ENCODE results near the gene NFASC.

Gene NFASC

DNA sequence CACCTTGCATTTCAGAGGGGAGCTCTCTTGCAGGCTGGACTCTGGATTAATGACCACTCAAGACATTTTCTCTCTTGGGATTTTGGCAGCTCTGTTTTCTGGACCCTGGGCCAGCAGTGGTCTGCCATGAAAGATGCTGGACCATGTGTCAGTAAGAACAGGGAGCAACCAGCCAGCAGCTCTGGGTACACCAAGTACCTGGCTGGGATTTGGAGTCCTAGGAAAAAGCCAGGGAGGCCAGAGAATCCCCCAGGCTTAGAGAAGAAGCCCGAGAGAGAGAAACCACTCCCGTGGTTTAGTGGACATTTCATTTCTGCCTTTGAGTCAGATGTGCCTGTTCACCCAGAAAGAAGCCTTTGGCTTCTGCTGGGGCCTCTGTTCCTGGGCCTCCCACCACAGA lies 2.5 kb downstream of the NFASC start:
- TF ChIP-seq, protein P1, sequence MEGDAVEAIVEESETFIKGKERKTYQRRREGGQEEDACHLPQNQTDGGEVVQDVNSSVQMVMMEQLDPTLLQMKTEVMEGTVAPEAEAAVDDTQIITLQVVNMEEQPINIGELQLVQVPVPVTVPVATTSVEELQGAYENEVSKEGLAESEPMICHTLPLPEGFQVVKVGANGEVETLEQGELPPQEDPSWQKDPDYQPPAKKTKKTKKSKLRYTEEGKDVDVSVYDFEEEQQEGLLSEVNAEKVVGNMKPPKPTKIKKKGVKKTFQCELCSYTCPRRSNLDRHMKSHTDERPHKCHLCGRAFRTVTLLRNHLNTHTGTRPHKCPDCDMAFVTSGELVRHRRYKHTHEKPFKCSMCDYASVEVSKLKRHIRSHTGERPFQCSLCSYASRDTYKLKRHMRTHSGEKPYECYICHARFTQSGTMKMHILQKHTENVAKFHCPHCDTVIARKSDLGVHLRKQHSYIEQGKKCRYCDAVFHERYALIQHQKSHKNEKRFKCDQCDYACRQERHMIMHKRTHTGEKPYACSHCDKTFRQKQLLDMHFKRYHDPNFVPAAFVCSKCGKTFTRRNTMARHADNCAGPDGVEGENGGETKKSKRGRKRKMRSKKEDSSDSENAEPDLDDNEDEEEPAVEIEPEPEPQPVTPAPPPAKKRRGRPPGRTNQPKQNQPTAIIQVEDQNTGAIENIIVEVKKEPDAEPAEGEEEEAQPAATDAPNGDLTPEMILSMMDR (IDR thresholded peaks at IDR 0.05; ENCODE audit: control insufficient read depth, extremely low read depth, insufficient read depth): no peak
- no peak for DNase-seq (ENCODE audit: low read depth)

GRCh38 chr1:204873714-204874113 lies 3.1 kb downstream of the NFASC start:
- TF ChIP-seq, protein P1 (IDR thresholded peaks at IDR 0.05; ENCODE audit: control insufficient read depth, extremely low read depth, insufficient read depth): no peak
- no peak for DNase-seq (ENCODE audit: low read depth)

More for the DNA sequence above, 2.5 kb downstream of the NFASC start:
- H3K4me3 ChIP-seq (ENCODE audit: low read depth, low read length): no peak overlapping the region

DNA sequence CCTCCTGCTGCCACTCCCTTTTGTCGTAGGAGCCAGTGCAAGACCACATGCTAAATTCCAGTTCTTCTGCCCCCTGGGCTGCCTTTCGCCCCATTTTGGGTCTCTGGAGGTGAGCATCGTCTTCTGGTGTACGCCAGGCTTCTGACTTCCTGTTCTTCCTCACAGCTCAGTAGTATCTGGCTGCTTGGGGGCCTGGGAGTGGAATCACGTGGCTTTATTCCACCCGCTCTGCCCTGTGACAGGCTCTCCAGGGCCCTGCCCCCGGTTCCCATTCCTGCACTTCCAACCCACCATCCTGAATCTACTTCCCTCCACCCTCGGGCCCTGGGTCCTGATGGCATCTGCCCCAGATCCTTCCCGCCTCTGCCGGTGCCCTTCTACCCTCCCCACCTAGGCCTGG lies 3.6 kb downstream of the NFASC start:
- H3K4me3 ChIP-seq (ENCODE audit: low read depth, low read length): no peak overlapping the region
- no peak for DNase-seq (ENCODE audit: low read depth)
- TF ChIP-seq, protein P1 (IDR thresholded peaks at IDR 0.05; ENCODE audit: control insufficient read depth, extremely low read depth, insufficient read depth): no peak

More at GRCh38 chr1:204873714-204874113, 3.1 kb downstream of the NFASC start:
- H3K4me3 ChIP-seq (ENCODE audit: low read depth, low read length): no peak overlapping the region

DNA sequence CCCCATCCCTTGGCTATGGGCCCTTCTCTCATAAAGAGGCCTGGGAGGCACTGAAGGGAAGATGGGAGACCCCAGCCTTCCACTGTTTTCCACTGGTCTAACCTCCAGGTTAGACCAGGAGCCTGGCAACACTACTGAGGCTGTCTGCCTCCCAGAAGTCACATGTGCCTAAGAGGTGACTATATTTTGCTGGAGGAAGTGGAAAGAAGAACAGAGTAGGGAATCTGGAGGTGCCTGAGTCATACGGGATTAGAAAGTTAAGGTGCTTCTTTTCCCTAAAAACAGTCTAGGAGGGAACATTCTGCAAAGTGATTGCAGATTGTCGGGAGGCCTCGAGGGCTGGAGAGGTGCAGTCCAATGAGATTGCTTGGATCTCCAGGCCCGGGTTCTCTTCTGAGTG lies 4.6 kb downstream of the NFASC start:
- DNase-seq (ENCODE audit: low read depth): no peak
- TF ChIP-seq, protein P1 (IDR thresholded peaks at IDR 0.05; ENCODE audit: control insufficient read depth, extremely low read depth, insufficient read depth): no peak
- H3K4me3 ChIP-seq (ENCODE audit: low read depth, low read length): no peak overlapping the region

DNA sequence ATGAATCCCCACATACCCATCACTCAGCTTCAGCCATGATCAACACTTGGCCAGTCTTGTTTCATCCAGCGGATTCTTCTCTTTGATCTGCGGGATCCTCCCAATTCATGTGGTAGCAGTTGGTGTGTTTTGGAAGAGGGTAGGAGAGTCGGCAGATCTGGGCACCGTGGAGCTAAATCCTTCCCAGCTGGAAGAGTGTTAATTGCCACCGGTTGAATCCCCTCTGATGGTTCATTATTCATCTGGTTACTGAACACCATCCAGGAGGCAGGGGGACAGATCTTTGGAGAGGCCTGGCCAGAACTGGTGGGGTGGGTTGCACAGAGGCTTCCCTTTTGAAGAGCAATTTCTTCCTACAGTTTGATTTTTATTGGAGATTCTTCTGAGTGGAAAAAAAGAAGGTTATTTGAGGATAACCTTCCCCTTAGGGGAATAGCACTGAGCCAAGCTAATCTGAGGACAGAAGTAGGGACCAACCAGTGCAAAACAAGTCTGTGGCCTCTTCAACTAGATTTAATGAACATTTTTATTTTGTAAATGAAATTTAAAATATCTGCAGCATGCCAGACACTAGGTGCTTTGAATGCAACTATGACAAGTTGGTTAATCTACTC lies 8.1 kb downstream of the NFASC start:
- H3K4me3 ChIP-seq (ENCODE audit: low read depth, low read length): no peak overlapping the region
- DNase-seq (ENCODE audit: low read depth): no peak
- TF ChIP-seq, protein P1 (IDR thresholded peaks at IDR 0.05; ENCODE audit: control insufficient read depth, extremely low read depth, insufficient read depth): no peak

DNA sequence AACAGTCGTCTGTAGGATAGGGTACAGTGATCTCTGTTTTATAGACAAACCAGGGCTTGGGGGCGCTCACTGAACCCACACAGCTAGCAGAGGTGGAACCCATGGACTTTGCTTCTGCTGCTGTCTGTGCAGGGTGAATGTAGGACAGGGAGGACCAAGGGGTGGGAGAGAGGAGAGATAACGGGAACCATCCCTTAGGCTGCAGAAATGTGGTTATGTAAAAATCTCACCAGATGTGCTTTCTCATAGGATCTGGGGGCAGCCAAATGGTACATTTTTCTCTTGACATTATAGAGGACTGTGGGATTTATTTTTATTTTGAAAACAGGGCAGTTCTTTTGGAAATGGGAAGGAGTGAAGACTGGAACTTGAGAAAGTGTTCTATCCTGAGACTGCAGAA lies 8.7 kb downstream of the NFASC start:
- H3K4me3 ChIP-seq (ENCODE audit: low read depth, low read length): no peak overlapping the region
- TF ChIP-seq, protein P1 (IDR thresholded peaks at IDR 0.05; ENCODE audit: control insufficient read depth, extremely low read depth, insufficient read depth): no peak
- DNase-seq (ENCODE audit: low read depth): no peak

DNA sequence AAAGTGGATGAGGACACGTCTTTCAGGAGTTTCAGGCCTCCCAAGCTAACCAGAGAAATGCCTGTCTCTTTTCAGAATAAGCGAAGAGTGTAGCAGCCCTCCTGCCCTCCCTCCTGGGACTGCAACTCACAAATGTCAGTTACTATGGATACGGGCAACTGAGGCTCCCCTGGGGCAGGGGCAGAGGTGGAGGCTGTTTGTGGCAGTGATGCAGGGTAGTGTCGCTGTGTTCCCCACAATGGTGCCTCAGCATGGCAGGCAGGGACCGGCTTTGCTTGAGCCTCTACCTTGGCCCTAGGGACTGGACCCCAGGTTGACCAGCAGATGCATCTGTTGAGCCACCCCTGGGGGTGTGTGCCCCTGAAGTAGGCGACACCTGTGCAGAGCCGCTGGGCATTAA lies 10.2 kb downstream of the NFASC start:
- DNase-seq (ENCODE audit: low read depth): no peak
- no peak overlapping the region for H3K4me3 ChIP-seq (ENCODE audit: low read depth, low read length)
- TF ChIP-seq, protein P1 (IDR thresholded peaks at IDR 0.05; ENCODE audit: control insufficient read depth, extremely low read depth, insufficient read depth): no peak

Measured in LNCaP clone FGC (cell line).